ENCODE results near the gene AGFG2. TPM values are rescaled to one million over a fixed set of nuclear protein-coding genes. Genes with fewer than 3 reads are reported as not detected.

The AGFG2 gene
- total RNA-seq, 1 donor from 2014 or later, result 37.6 TPM

GRCh38 chr7:100573691-100574361 lies 34.8 kb downstream of the AGFG2 start, which contains the start of gene SAP25:
Gene SAP25 (minus strand): TSS chr7:100573900. CDS start chr7:100573742, 158 bp downstream.
- H3K4me3 ChIP-seq, result no peak within 1 kb of the TSS
- H3K9me3 ChIP-seq, result no peaks in the 10 kb centered on the region
- peaks cover 0 to 42% of the 10 kb centered on the region in 2 donors for H3K36me3 ChIP-seq
- intact Hi-C loops (cut with DNase I), result no loop called here
- H3K4me1 ChIP-seq, result peaks cover 18% of the 10 kb centered on the region
- no peaks in the 10 kb centered on the region for H3K27me3 ChIP-seq
- no peak within 1 kb of the TSS for H3K27ac ChIP-seq
- TF ChIP-seq CTCF (IDR thresholded peaks at IDR 0.05) (no peak), POLR2A (IDR thresholded peaks at IDR 0.05) (no peak), POLR2AphosphoS5 (IDR thresholded peaks at IDR 0.05; ENCODE audit: insufficient read depth in 1 of 2, low read depth in 1 of 2) (no peak)
- no peak for DNase-seq (ENCODE audit: extremely low spot score in 2 of 2)

- Histone ChIP-seq H3K27ac (no peak overlapping the region), H3K27me3 (no peaks in the 10 kb centered on the region), H3K4me3 (no peak overlapping the region), H3K9me3 (no peaks in the 10 kb centered on the region), H3K4me1 (peaks cover 11% of the 10 kb centered on the region), H3K36me3 (peaks cover 0 to 43% of the 10 kb centered on the region in 2 donors)
- intact Hi-C loops (cut with DNase I), result no loop called here
- no peak for DNase-seq (ENCODE audit: extremely low spot score in 2 of 2)
- no peak for TF ChIP-seq CTCF (IDR thresholded peaks at IDR 0.05)
- TF ChIP-seq POLR2AphosphoS5 (IDR thresholded peaks at IDR 0.05; ENCODE audit: insufficient read depth in 1 of 2, low read depth in 1 of 2), result no peak
- no peak for TF ChIP-seq POLR2A (IDR thresholded peaks at IDR 0.05)
Measured at GRCh38 chr7:100574362-100575205, 35.6 kb downstream of the AGFG2 start.

GRCh38 chr7:100575206-100575631 lies 36.2 kb downstream of the AGFG2 start:
- Histone ChIP-seq H3K27ac (no peak overlapping the region), H3K36me3 (peaks cover 0 to 48% of the 10 kb centered on the region in 2 donors), H3K9me3 (no peaks in the 10 kb centered on the region), H3K4me1 (peaks cover 4% of the 10 kb centered on the region), H3K27me3 (no peaks in the 10 kb centered on the region), H3K4me3 (no peak overlapping the region)
- intact Hi-C loops (cut with DNase I), result no loop called here
- DNase-seq (ENCODE audit: extremely low spot score in 2 of 2), result no peak
- TF ChIP-seq CTCF (IDR thresholded peaks at IDR 0.05) (no peak), POLR2A (IDR thresholded peaks at IDR 0.05) (no peak), POLR2AphosphoS5 (IDR thresholded peaks at IDR 0.05; ENCODE audit: insufficient read depth in 1 of 2, low read depth in 1 of 2) (no peak)

- intact Hi-C loops (cut with DNase I), result no loop called here
- TF ChIP-seq POLR2AphosphoS5 (IDR thresholded peaks at IDR 0.05; ENCODE audit: insufficient read depth in 1 of 2, low read depth in 1 of 2) (no peak), CTCF (IDR thresholded peaks at IDR 0.05) (no peak), POLR2A (IDR thresholded peaks at IDR 0.05) (no peak)
Measured at GRCh38 chr7:100575746-100576383, 36.9 kb downstream of the AGFG2 start.

More at GRCh38 chr7:100575746-100576383, 36.9 kb downstream of the AGFG2 start:
- DNase-seq (ENCODE audit: extremely low spot score in 2 of 2), result no peak
- H3K36me3 ChIP-seq, result peaks cover 0 to 52% of the 10 kb centered on the region in 2 donors
- H3K27ac ChIP-seq, result no peak overlapping the region
- H3K4me1 ChIP-seq, result no peaks in the 10 kb centered on the region
- H3K9me3 ChIP-seq, result no peaks in the 10 kb centered on the region
- H3K4me3 ChIP-seq, result no peak overlapping the region
- no peaks in the 10 kb centered on the region for H3K27me3 ChIP-seq
